Breast epithelium (tissue), 3 donors: ENCODE measurements around the gene WNT7B.

ENCODE experiments used
- POLR2A ChIP-seq: fragments of 450-650 bp; IDR thresholded peaks from one replicate; pipeline ENCODE4 v1.6.1; 2016; ENCODE audit warnings: antibody characterized with exemption, mild to moderate bottlenecking, moderate library complexity
- TF ChIP-seq, protein P1 (sequence below), 3 donors: fragments of 450-650 bp; IDR thresholded peaks; one replicate each; pipeline ENCODE4 v1.5.1; 2016 to 2017; ENCODE audit warnings: antibody characterized with exemption in 3 of 3, mild to moderate bottlenecking in 3 of 3, moderate library complexity in 3 of 3

DNA sequence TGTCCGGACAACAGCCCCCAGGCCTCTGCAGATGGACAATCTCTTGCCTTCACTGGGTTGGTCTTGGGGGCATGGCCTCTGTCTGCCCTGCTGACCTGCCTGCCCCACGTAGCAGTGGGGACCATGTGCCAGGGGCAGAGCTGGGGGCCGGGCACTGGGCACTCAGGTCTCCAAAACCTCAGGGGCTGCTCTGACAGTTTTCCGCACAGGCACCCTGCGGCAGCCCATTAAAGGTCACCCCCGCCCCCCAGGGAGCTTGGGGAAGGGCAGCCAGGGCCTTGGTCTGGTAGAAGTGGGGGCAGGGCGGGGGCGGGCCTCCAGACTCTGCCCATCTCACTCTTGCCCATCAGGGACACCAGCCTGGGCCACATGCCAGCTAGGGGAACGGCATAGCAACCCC is 49.9 kb downstream of the WNT7B start:
- TF ChIP-seq, protein P1, sequence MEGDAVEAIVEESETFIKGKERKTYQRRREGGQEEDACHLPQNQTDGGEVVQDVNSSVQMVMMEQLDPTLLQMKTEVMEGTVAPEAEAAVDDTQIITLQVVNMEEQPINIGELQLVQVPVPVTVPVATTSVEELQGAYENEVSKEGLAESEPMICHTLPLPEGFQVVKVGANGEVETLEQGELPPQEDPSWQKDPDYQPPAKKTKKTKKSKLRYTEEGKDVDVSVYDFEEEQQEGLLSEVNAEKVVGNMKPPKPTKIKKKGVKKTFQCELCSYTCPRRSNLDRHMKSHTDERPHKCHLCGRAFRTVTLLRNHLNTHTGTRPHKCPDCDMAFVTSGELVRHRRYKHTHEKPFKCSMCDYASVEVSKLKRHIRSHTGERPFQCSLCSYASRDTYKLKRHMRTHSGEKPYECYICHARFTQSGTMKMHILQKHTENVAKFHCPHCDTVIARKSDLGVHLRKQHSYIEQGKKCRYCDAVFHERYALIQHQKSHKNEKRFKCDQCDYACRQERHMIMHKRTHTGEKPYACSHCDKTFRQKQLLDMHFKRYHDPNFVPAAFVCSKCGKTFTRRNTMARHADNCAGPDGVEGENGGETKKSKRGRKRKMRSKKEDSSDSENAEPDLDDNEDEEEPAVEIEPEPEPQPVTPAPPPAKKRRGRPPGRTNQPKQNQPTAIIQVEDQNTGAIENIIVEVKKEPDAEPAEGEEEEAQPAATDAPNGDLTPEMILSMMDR (IDR thresholded peaks at IDR 0.05) = no peak
- no peak for TF ChIP-seq POLR2A
